Vagina (tissue), 2 donors: Measurements from ENCODE around the gene DSG2. TPM values are rescaled to one million over a fixed set of nuclear protein-coding genes. Genes with fewer than 3 reads are reported as not detected.

Experiments
- DNase-seq, 2 donors: peaks; one replicate each; pipeline ENCODE4 v3.0.0-alpha.2; 2017; ENCODE audit errors: extremely low spot score in 2 of 2
- H3K27ac ChIP-seq: fragments of 200-600 bp; sonication (generic); one replicate; pipeline ENCODE4 v1.5.1; 2019
- H3K27me3 ChIP-seq: fragments of 200-600 bp; sonication (generic); one replicate; pipeline ENCODE4 v1.5.1; 2019
- H3K36me3 ChIP-seq, 2 donors: fragments of 200-600 bp; sonication (generic); one replicate each; pipeline ENCODE4 v1.5.1; 2017 to 2019
- H3K4me1 ChIP-seq: fragments of 200-600 bp; sonication (generic); one replicate; pipeline ENCODE4 v1.5.1; 2019
- H3K4me3 ChIP-seq, 2 donors: fragments of 200-600 bp; sonication (generic); 1 replicate in 1 of 2; 2 replicates in 1 of 2; pipeline ENCODE4 v1.5.1; 2016 to 2019
- H3K9me3 ChIP-seq: fragments of 200-600 bp; sonication (generic); one replicate; pipeline ENCODE4 v1.5.1; 2019
- POLR2A ChIP-seq, 2 donors: fragments of 450-650 bp; IDR thresholded peaks; one replicate each; pipeline ENCODE4 v1.6.1; 2017; ENCODE audit warnings: antibody characterized with exemption in 2 of 2, mild to moderate bottlenecking in 2 of 2, moderate library complexity in 2 of 2
- POLR2AphosphoS5 ChIP-seq, 2 donors: sonication (generic); formaldehyde crosslinking; IDR thresholded peaks; one replicate each; pipeline ENCODE4 v1.9.0; 2017; ENCODE audit warnings: antibody characterized with exemption in 2 of 2, mild to moderate bottlenecking in 2 of 2, low read depth in 1 of 2; ENCODE audit not compliant: insufficient read depth in 1 of 2
- intact Hi-C: fragments of 100-400 bp; cut with DNase I; formaldehyde crosslinking; loops from one replicate; pipeline ENCODE4 v1.15.1; 2023
- total RNA-seq: library from RNA; depleted of rRNA; stranded (reverse); fragments of >200 nt; gene quantifications from one replicate; pipeline ENCODE4 v1.2.3, GENCODE V29; 2016
- TF ChIP-seq, protein P1 (sequence below), 3 experiments: fragments of 450-650 bp in 2 of 3; fragments of 200-600 bp in 1 of 3; sonication (generic) in 1 of 3; IDR thresholded peaks; one replicate each; pipeline ENCODE4 v1.5.1; 2017 to 2019; ENCODE audit warnings: antibody characterized with exemption in 3 of 3, mild to moderate bottlenecking in 2 of 3, moderate library complexity in 2 of 3

The DSG2 gene
- total RNA-seq, 1 donor from 2014 or later, result 11.8 TPM

- intact Hi-C loops, result no loop called here
- Histone ChIP-seq H3K36me3 (no peaks in the 10 kb centered on the region), H3K4me1 (no peaks in the 10 kb centered on the region), H3K4me3 (no peak overlapping the region), H3K9me3 (no peaks in the 10 kb centered on the region), H3K27ac (no peak overlapping the region), H3K27me3 (no peaks in the 10 kb centered on the region)
- TF ChIP-seq, protein P1, sequence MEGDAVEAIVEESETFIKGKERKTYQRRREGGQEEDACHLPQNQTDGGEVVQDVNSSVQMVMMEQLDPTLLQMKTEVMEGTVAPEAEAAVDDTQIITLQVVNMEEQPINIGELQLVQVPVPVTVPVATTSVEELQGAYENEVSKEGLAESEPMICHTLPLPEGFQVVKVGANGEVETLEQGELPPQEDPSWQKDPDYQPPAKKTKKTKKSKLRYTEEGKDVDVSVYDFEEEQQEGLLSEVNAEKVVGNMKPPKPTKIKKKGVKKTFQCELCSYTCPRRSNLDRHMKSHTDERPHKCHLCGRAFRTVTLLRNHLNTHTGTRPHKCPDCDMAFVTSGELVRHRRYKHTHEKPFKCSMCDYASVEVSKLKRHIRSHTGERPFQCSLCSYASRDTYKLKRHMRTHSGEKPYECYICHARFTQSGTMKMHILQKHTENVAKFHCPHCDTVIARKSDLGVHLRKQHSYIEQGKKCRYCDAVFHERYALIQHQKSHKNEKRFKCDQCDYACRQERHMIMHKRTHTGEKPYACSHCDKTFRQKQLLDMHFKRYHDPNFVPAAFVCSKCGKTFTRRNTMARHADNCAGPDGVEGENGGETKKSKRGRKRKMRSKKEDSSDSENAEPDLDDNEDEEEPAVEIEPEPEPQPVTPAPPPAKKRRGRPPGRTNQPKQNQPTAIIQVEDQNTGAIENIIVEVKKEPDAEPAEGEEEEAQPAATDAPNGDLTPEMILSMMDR (IDR thresholded peaks at IDR 0.05), result no peak
- no peak for TF ChIP-seq POLR2AphosphoS5 (IDR thresholded peaks at IDR 0.05; ENCODE audit: insufficient read depth in 1 of 2, low read depth in 1 of 2)
- no peak for TF ChIP-seq POLR2A (IDR thresholded peaks at IDR 0.05)
- DNase-seq, result no peak
Measured at GRCh38 chr18:31538837-31539236, 40.9 kb downstream of the DSG2 start.

DNA sequence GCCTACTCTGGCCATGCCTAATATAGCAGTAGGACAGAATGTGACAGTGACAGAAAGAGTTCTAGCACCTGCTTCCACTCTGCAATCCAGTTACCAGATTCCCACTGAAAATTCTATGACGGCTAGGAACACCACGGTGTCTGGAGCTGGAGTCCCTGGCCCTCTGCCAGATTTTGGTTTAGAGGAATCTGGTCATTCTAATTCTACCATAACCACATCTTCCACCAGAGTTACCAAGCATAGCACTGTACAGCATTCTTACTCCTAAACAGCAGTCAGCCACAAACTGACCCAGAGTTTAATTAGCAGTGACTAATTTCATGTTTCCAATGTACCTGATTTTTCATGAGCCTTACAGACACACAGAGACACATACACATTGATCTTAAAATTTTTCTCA, 48.5 kb downstream of the DSG2 start:
- H3K4me1 ChIP-seq, result no peaks in the 10 kb centered on the region
- TF ChIP-seq, protein P1 (IDR thresholded peaks at IDR 0.05), result no peak
- TF ChIP-seq POLR2A (IDR thresholded peaks at IDR 0.05), result no peak
- no peak for TF ChIP-seq POLR2AphosphoS5 (IDR thresholded peaks at IDR 0.05; ENCODE audit: insufficient read depth in 1 of 2, low read depth in 1 of 2)
- DNase-seq, result no peak
- H3K4me3 ChIP-seq, result no peak overlapping the region
- intact Hi-C loops, result no loop called here
- H3K36me3 ChIP-seq, result no peaks in the 10 kb centered on the region
- no peak overlapping the region for H3K27ac ChIP-seq
- H3K27me3 ChIP-seq, result no peaks in the 10 kb centered on the region
- no peaks in the 10 kb centered on the region for H3K9me3 ChIP-seq

- H3K36me3 ChIP-seq, result no peaks in the 10 kb centered on the region
- DNase-seq, result no peak
- H3K4me3 ChIP-seq, result no peak overlapping the region
- no peaks in the 10 kb centered on the region for H3K4me1 ChIP-seq
- H3K27me3 ChIP-seq, result no peaks in the 10 kb centered on the region
- H3K9me3 ChIP-seq, result no peaks in the 10 kb centered on the region
- intact Hi-C loops, result no loop called here
- TF ChIP-seq POLR2A (IDR thresholded peaks at IDR 0.05), result no peak
- TF ChIP-seq, protein P1 (IDR thresholded peaks at IDR 0.05), result no peak
- H3K27ac ChIP-seq, result no peak overlapping the region
Measured at GRCh38 chr18:31548853-31549252, 50.9 kb downstream of the DSG2 start.

DNA sequence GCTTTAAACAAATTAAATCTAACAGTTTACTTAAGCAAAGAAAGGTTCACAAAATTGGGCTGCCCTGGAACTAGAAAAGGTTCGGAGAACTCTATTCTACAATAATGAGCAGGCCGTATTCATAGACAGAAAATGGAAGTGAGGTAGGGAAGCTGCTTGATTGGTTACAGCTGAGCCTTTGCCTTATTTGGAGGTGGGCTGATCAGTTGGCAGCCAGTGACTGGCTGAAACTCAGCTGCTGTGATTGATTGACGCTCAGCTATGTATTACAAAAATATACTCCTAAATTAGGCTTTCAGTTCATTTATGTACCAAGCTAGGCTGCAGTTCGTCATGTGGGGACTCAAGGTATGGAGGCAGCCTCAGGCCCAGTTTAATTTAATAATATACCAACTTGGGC, 51.4 kb downstream of the DSG2 start:
- H3K36me3 ChIP-seq, result no peaks in the 10 kb centered on the region
- intact Hi-C loops, result no loop called here

GRCh38 chr18:31551883-31552282, 53.9 kb downstream of the DSG2 start:
- Histone ChIP-seq H3K27ac (no peak overlapping the region), H3K36me3 (no peaks in the 10 kb centered on the region), H3K9me3 (no peaks in the 10 kb centered on the region), H3K27me3 (no peaks in the 10 kb centered on the region), H3K4me3 (no peak overlapping the region), H3K4me1 (no peaks in the 10 kb centered on the region)
- intact Hi-C loops, result loop anchor here (10.0 kb wide), 1 partner anchor 173 kb away; no protein-coding TSS in a partner anchor
- TF ChIP-seq POLR2A (IDR thresholded peaks at IDR 0.05) (no peak), POLR2AphosphoS5 (IDR thresholded peaks at IDR 0.05; ENCODE audit: insufficient read depth in 1 of 2, low read depth in 1 of 2) (no peak)
- TF ChIP-seq, protein P1 (IDR thresholded peaks at IDR 0.05), result no peak
- DNase-seq, result no peak

More for the DNA sequence above, 51.4 kb downstream of the DSG2 start:
- TF ChIP-seq POLR2AphosphoS5 (IDR thresholded peaks at IDR 0.05; ENCODE audit: insufficient read depth in 1 of 2, low read depth in 1 of 2) (no peak), POLR2A (IDR thresholded peaks at IDR 0.05) (no peak)
- TF ChIP-seq, protein P1 (IDR thresholded peaks at IDR 0.05), result no peak
- H3K27ac ChIP-seq, result no peak overlapping the region
- H3K9me3 ChIP-seq, result no peaks in the 10 kb centered on the region
- DNase-seq, result no peak
- no peaks in the 10 kb centered on the region for H3K27me3 ChIP-seq
- H3K4me3 ChIP-seq, result no peak overlapping the region
- no peaks in the 10 kb centered on the region for H3K4me1 ChIP-seq
